ENCODE measurements around the gene MBD3. TPM values are rescaled to one million over a fixed set of nuclear protein-coding genes. Genes with fewer than 3 reads are reported as not detected.

The MBD3 gene
- total RNA-seq, 4 donors from 2014 or later = 53.8 to 75.9 (median 64.5) TPM

GRCh38 chr19:1629256-1629808, 36.7 kb upstream of the MBD3 start:
- no peak overlapping the region for H3K27ac ChIP-seq
- intact Hi-C loops (cut with DNase I; ENCODE audit: low total_unique reads) = no loop called here
- no peak overlapping the region for H3K4me3 ChIP-seq
- no peak for DNase-seq
- H3K27me3 ChIP-seq = no peaks in the 10 kb centered on the region
- TF ChIP-seq, protein P1, sequence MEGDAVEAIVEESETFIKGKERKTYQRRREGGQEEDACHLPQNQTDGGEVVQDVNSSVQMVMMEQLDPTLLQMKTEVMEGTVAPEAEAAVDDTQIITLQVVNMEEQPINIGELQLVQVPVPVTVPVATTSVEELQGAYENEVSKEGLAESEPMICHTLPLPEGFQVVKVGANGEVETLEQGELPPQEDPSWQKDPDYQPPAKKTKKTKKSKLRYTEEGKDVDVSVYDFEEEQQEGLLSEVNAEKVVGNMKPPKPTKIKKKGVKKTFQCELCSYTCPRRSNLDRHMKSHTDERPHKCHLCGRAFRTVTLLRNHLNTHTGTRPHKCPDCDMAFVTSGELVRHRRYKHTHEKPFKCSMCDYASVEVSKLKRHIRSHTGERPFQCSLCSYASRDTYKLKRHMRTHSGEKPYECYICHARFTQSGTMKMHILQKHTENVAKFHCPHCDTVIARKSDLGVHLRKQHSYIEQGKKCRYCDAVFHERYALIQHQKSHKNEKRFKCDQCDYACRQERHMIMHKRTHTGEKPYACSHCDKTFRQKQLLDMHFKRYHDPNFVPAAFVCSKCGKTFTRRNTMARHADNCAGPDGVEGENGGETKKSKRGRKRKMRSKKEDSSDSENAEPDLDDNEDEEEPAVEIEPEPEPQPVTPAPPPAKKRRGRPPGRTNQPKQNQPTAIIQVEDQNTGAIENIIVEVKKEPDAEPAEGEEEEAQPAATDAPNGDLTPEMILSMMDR (IDR thresholded peaks at IDR 0.05) = no peak
- no peak for TF ChIP-seq POLR2A (IDR thresholded peaks at IDR 0.05)
- H3K36me3 ChIP-seq = no peaks in the 10 kb centered on the region
- no peaks in the 10 kb centered on the region for H3K4me1 ChIP-seq
- H3K9me3 ChIP-seq = no peaks in the 10 kb centered on the region

DNA sequence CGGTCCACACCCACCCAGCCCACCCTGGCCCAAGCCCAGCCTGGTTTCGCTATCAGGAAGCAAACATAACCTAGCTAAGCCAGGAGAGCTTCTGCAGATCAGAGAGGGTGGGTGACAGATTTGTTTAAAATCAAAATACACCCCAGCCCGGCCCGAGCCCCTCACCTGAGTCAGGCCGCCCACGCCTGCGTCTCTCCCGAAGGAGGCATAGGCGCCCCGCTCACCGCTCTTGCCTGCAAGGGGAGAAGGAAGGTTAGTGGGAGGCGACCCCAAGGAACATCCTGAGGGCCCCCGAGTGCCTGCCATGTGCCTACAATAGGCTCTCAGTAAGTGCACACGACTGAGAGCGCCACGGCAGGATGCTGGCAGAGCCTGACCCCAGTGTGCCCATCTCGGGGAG, 34.5 kb upstream of the MBD3 start:
- DNase-seq = no peak
- Histone ChIP-seq H3K9me3 (no peaks in the 10 kb centered on the region), H3K27me3 (no peaks in the 10 kb centered on the region), H3K27ac (no peak overlapping the region), H3K36me3 (no peaks in the 10 kb centered on the region), H3K4me1 (no peaks in the 10 kb centered on the region), H3K4me3 (no peak overlapping the region)
- no peak for TF ChIP-seq POLR2A (IDR thresholded peaks at IDR 0.05)
- TF ChIP-seq, protein P1 (IDR thresholded peaks at IDR 0.05) = no peak
- intact Hi-C loops (cut with DNase I; ENCODE audit: low total_unique reads) = no loop called here

DNA sequence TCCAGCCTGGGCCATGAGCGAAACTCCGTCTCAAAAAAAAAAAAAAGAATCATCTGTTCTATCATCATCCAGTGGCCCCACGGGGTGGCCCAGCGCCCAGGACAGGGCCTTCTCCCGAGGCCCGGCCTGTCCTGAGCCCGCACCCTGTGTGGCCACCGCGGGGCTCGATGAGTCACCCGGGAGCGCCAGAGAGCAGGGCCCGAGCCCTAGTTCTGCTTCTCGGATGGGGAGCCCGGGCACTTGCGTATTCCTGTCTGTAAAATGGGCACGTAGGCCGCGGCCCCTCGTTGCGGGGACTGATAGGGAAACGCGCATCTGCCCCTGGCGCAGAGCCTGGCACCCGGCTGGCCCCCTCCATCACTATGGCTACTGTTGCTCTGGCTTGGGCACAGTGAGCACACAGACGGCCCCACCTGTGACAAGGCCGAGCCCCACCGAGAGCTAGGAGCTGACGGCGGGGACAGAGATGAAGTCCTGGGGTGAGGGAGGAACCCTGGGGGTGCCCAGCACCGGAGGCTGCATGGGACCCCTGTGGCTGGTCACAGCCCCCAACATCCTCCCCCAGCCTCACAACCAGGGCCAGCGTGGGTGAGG, 33.8 kb upstream of the MBD3 start:
- no peak for DNase-seq
- no peaks in the 10 kb centered on the region for H3K27me3 ChIP-seq
- H3K4me3 ChIP-seq = no peak overlapping the region
- intact Hi-C loops (cut with DNase I; ENCODE audit: low total_unique reads) = no loop called here
- H3K4me1 ChIP-seq = no peaks in the 10 kb centered on the region
- H3K9me3 ChIP-seq = no peaks in the 10 kb centered on the region
- TF ChIP-seq, protein P1 (IDR thresholded peaks at IDR 0.05) = no peak
- no peak for TF ChIP-seq POLR2A (IDR thresholded peaks at IDR 0.05)
- H3K27ac ChIP-seq = no peak overlapping the region
- H3K36me3 ChIP-seq = no peaks in the 10 kb centered on the region

DNA sequence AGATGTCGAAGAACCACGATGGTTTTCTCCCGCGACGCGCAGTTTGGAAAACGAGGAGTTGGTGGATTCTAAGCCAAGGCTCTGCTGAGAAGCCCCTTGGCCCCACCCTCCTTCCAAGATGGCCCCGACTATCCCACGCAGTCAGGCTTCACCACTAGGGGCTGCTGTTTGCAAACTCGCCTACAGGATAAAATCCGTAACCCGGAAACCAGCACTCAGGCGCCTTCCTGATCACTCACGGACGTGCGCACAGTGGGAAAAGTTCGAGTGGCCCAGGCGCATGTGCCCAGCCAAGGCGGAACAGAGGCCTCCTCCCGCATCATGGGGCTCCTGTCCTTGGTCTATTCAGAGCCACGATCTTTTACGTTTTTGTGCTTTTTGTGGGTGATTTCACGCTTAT, 31.8 kb upstream of the MBD3 start:
- peak in 1 of 2 donors; percentile 32 for DNase-seq
- H3K36me3 ChIP-seq = no peaks in the 10 kb centered on the region

GRCh38 chr19:1622541-1622940, 29.9 kb upstream of the MBD3 start:
- TF ChIP-seq, protein P1 (IDR thresholded peaks at IDR 0.05) = no peak
- TF ChIP-seq POLR2A (IDR thresholded peaks at IDR 0.05) = no peak

More for the DNA sequence above, 31.8 kb upstream of the MBD3 start:
- intact Hi-C loops (cut with DNase I; ENCODE audit: low total_unique reads) = no loop called here
- TF ChIP-seq POLR2A (IDR thresholded peaks at IDR 0.05) = no peak
- TF ChIP-seq, protein P1 (IDR thresholded peaks at IDR 0.05) = peak; percentile 25 to 48 (median 40)
- no peaks in the 10 kb centered on the region for H3K4me1 ChIP-seq
- H3K9me3 ChIP-seq = no peaks in the 10 kb centered on the region
- H3K27ac ChIP-seq = no peak overlapping the region
- no peaks in the 10 kb centered on the region for H3K27me3 ChIP-seq
- H3K4me3 ChIP-seq = no peak overlapping the region

More at GRCh38 chr19:1622541-1622940, 29.9 kb upstream of the MBD3 start:
- no peaks in the 10 kb centered on the region for H3K36me3 ChIP-seq
- no peak overlapping the region for H3K4me3 ChIP-seq
- DNase-seq = no peak
- H3K27me3 ChIP-seq = no peaks in the 10 kb centered on the region
- no peak overlapping the region for H3K27ac ChIP-seq
- intact Hi-C loops (cut with DNase I; ENCODE audit: low total_unique reads) = no loop called here
- H3K9me3 ChIP-seq = no peaks in the 10 kb centered on the region
- H3K4me1 ChIP-seq = no peaks in the 10 kb centered on the region

All from uterus (tissue), 4 donors.